Osteocyte (in vitro differentiated cells): Measurements from ENCODE around the gene SLX4IP. TPM values are rescaled to one million over a fixed set of nuclear protein-coding genes. Genes with fewer than 3 reads are reported as not detected.
A peak's percentile ranks its signal among the peaks of the same experiment; 100 is the strongest.

Experiments used
- DNase-seq: peaks from one replicate; pipeline ENCODE4 v3.0.0; 2021; ENCODE audit warnings: mixed read lengths; ENCODE audit not compliant: unreplicated experiment; ENCODE audit errors: extremely low spot score
- H3K27ac Mint-ChIP-seq: one replicate; pipeline ENCODE4 v1.8.0; 2021; ENCODE audit warnings: mild to moderate bottlenecking, mixed read lengths; ENCODE audit not compliant: unreplicated experiment
- H3K27me3 Mint-ChIP-seq: one replicate; pipeline ENCODE4 v1.8.0; 2021; ENCODE audit warnings: mixed read lengths; ENCODE audit not compliant: unreplicated experiment
- H3K36me3 Mint-ChIP-seq: one replicate; pipeline ENCODE4 v1.8.0; 2021; ENCODE audit warnings: mixed read lengths; ENCODE audit not compliant: unreplicated experiment
- H3K4me1 Mint-ChIP-seq: one replicate; pipeline ENCODE4 v1.8.0; 2021; ENCODE audit warnings: mixed read lengths; ENCODE audit not compliant: unreplicated experiment
- H3K4me3 Mint-ChIP-seq: one replicate; pipeline ENCODE4 v1.8.0; 2021; ENCODE audit warnings: mild to moderate bottlenecking, moderate library complexity, mixed read lengths; ENCODE audit not compliant: unreplicated experiment
- H3K9me3 Mint-ChIP-seq: one replicate; pipeline ENCODE4 v1.8.0; 2021; ENCODE audit warnings: mixed read lengths; ENCODE audit not compliant: unreplicated experiment
- total RNA-seq: library from RNA; stranded (reverse); gene quantifications from 2 replicates; pipeline ENCODE4 v1.2.1, GENCODE V29; 2021
- TF ChIP-seq, protein P1 (sequence below): fragments of 200-600 bp; sonication (generic); IDR thresholded peaks from 2 replicates; pipeline ENCODE4 v1.5.0; 2021; ENCODE audit warnings: antibody characterized with exemption, mild to moderate bottlenecking, moderate library complexity

SLX4IP gene
- total RNA-seq, 1 donor from 2014 or later, result 5.4 TPM

DNA sequence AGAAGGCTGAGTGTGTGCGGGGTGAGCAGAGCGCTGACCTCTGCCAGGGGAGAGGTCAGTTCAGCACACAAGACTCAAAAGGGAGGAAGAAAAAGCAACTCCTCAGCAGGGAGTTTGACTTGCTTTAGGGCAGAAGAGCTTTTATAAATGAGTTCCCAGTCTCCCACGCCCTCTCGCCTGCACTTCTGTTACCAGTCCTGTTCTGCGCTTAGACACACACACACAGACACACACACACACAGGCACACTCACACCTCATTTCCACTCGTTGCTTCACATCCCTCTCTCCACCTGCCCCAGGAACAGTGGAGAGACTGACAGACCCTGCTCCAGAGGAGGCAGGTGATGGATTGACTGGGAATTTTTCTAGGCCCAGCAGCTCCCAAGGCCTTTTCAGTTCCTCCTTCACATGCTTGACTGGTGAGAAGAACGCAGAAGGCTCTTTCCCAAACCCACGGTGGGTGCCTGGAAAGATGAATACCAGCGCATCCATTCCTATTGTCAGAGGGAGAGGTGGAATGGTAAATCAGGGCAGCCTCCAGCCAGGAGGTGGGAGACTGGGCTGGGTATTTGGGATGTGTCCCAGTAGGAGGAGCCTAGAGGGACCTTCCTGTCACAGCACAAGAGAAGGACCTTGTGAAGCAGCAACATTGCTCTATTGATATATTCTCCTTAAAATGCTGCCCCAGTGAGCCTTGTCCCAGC, 195.0 kb downstream of the SLX4IP start:
- Mint-ChIP-seq H3K36me3 (no peaks in the 10 kb centered on the region), H3K4me1 (peaks cover 93% of the 10 kb centered on the region), H3K27me3 (no peaks in the 10 kb centered on the region), H3K4me3 (no peak overlapping the region), H3K9me3 (no peaks in the 10 kb centered on the region), H3K27ac (peak overlapping the region; percentile 94)
- TF ChIP-seq, protein P1, sequence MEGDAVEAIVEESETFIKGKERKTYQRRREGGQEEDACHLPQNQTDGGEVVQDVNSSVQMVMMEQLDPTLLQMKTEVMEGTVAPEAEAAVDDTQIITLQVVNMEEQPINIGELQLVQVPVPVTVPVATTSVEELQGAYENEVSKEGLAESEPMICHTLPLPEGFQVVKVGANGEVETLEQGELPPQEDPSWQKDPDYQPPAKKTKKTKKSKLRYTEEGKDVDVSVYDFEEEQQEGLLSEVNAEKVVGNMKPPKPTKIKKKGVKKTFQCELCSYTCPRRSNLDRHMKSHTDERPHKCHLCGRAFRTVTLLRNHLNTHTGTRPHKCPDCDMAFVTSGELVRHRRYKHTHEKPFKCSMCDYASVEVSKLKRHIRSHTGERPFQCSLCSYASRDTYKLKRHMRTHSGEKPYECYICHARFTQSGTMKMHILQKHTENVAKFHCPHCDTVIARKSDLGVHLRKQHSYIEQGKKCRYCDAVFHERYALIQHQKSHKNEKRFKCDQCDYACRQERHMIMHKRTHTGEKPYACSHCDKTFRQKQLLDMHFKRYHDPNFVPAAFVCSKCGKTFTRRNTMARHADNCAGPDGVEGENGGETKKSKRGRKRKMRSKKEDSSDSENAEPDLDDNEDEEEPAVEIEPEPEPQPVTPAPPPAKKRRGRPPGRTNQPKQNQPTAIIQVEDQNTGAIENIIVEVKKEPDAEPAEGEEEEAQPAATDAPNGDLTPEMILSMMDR, result no peak
- no peak for DNase-seq

DNA sequence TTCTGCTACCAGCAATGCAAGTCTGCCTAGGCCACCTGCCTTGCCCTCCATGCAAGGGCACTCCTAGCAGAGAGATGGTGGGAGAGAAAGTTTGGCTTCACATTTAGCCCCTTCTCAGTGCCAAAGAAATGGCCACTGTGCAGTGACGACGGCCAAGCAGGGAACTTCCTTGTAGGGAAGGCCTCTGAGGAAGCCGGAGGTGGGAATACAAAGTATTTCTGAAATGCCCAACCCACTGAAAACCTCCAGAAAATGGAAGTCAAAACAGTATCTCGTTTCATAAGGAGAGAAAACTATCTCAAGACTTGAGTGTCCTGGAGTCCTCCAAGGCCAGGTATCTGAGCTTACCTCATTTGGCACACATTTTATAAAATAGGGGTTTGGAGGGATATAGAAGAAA, 196.0 kb downstream of the SLX4IP start:
- TF ChIP-seq, protein P1, result no peak
- no peaks in the 10 kb centered on the region for H3K9me3 Mint-ChIP-seq
- no peaks in the 10 kb centered on the region for H3K27me3 Mint-ChIP-seq
- no peak overlapping the region for H3K4me3 Mint-ChIP-seq
- DNase-seq, result no peak
- H3K4me1 Mint-ChIP-seq, result peaks cover 94% of the 10 kb centered on the region
- peak overlapping the region; percentile 94 for H3K27ac Mint-ChIP-seq
- no peaks in the 10 kb centered on the region for H3K36me3 Mint-ChIP-seq

GRCh38 chr20:10632721-10633509, 197.8 kb downstream of the SLX4IP start:
- Mint-ChIP-seq H3K27me3 (no peaks in the 10 kb centered on the region), H3K4me1 (peaks cover 94% of the 10 kb centered on the region), H3K27ac (peak overlapping the region; percentile 95), H3K4me3 (peak overlapping the region; percentile 15), H3K36me3 (peaks cover 7% of the 10 kb centered on the region), H3K9me3 (no peaks in the 10 kb centered on the region)
- no peak for DNase-seq
- TF ChIP-seq, protein P1, result no peak

- H3K4me3 Mint-ChIP-seq, result no peak overlapping the region
- H3K9me3 Mint-ChIP-seq, result no peaks in the 10 kb centered on the region
- TF ChIP-seq, protein P1, result no peak
- peak overlapping the region; percentile 95 for H3K27ac Mint-ChIP-seq
- no peaks in the 10 kb centered on the region for H3K27me3 Mint-ChIP-seq
- H3K36me3 Mint-ChIP-seq, result peaks cover 13% of the 10 kb centered on the region
- DNase-seq, result no peak
- H3K4me1 Mint-ChIP-seq, result peaks cover 94% of the 10 kb centered on the region
Observed at GRCh38 chr20:10633718-10634117, 198.6 kb downstream of the SLX4IP start.

GRCh38 chr20:10634211-10634610, 199.1 kb downstream of the SLX4IP start:
- Mint-ChIP-seq H3K9me3 (no peaks in the 10 kb centered on the region), H3K27ac (peak overlapping the region; percentile 95), H3K27me3 (no peaks in the 10 kb centered on the region), H3K4me3 (no peak overlapping the region), H3K36me3 (peaks cover 17% of the 10 kb centered on the region), H3K4me1 (peaks cover 93% of the 10 kb centered on the region)
- no peak for DNase-seq
- TF ChIP-seq, protein P1, result no peak
